OCI-LY7 (cell line): Measurements from ENCODE around the gene SLC4A3.

ENCODE experiments used
- EZH2phosphoT487 ChIP-seq: fragments of 200-600 bp; sonication (generic); IDR thresholded peaks from 2 replicates; pipeline ENCODE4 v1.6.1; 2018; ENCODE audit warnings: low read depth, borderline replicate concordance, mild to moderate bottlenecking, mixed run types, antibody characterized with exemption, low read length, moderate library complexity, mixed read lengths
- TF ChIP-seq, protein P1 (sequence below): fragments of 200-600 bp; sonication (generic); conservative IDR thresholded peaks from 2 replicates; pipeline ENCODE4 v1.5.1; 2014; ENCODE audit warnings: mild to moderate bottlenecking, antibody characterized with exemption, low read length, moderate library complexity, mixed read lengths

DNA sequence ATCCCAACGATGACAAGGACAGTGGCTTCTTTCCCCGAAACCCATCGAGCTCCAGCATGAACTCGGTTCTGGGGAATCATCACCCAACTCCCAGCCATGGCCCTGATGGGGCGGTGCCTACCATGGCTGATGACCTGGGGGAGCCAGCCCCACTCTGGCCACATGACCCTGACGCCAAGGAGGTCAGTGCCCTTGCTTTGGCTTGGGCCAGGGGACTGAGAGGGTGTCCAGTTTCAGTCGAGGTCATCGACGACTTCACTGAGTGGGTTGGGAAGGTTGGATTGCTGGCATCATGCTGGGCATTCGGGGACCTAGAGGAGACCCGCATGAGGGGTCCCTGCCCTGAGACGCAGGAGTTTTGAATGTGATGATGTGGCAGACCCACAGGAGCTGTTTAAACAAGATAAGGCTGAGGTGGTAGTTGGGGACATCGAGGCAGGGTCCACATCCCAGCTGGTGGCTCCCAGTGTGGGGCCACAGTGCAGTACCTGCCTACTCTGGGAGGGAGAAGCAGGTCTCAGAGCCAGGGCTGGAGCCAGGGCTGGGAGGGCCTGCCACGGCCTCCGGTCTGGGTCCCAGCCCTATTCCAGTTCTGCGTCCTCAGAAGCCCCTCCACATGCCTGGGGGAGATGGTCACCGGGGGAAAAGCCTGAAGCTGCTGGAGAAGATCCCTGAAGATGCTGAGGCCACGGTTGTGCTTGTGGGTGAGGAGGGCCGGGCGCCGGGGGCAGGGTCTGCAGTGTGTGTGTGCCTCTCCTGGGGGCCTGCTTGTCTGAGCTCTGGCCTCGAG, 6.0 kb downstream of the SLC4A3 start:
- no peak for TF ChIP-seq EZH2phosphoT487
- TF ChIP-seq, protein P1, sequence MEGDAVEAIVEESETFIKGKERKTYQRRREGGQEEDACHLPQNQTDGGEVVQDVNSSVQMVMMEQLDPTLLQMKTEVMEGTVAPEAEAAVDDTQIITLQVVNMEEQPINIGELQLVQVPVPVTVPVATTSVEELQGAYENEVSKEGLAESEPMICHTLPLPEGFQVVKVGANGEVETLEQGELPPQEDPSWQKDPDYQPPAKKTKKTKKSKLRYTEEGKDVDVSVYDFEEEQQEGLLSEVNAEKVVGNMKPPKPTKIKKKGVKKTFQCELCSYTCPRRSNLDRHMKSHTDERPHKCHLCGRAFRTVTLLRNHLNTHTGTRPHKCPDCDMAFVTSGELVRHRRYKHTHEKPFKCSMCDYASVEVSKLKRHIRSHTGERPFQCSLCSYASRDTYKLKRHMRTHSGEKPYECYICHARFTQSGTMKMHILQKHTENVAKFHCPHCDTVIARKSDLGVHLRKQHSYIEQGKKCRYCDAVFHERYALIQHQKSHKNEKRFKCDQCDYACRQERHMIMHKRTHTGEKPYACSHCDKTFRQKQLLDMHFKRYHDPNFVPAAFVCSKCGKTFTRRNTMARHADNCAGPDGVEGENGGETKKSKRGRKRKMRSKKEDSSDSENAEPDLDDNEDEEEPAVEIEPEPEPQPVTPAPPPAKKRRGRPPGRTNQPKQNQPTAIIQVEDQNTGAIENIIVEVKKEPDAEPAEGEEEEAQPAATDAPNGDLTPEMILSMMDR: no peak
